ENCODE data around the gene FUS.
"Not testable (repeated sequence)": the region's sequence is repeated elsewhere in the genome, so short reads cannot be mapped to it uniquely, and the experiment has no call there.

Gene FUS

GRCh38 chr16:31187808-31188189 lies 7.9 kb downstream of the FUS start:
- DNase-seq: no peak

GRCh38 chr16:31188450-31189411 lies 8.8 kb downstream of the FUS start:
- DNase-seq: no peak

- DNase-seq: no peak
Measured at GRCh38 chr16:31189412-31189778, 9.5 kb downstream of the FUS start.

- no peak for DNase-seq
Measured at GRCh38 chr16:31190061-31190460, 10.1 kb downstream of the FUS start.

- DNase-seq: no peak
Measured at GRCh38 chr16:31190818-31191444, 11.0 kb downstream of the FUS start.

- DNase-seq: no peak
Measured at GRCh38 chr16:31191697-31192428, 11.9 kb downstream of the FUS start.

- DNase-seq: no peak
Measured at GRCh38 chr16:31192856-31193642, 13.1 kb downstream of the FUS start.

GRCh38 chr16:31193874-31194273 lies 13.9 kb downstream of the FUS start:
- DNase-seq: no peak

- no peak for DNase-seq
Measured at GRCh38 chr16:31194898-31195297, 15.0 kb downstream of the FUS start.

- not testable (repeated sequence) for DNase-seq
Measured at GRCh38 chr16:31195861-31196260, 15.9 kb downstream of the FUS start.

GRCh38 chr16:31196324-31197088 lies 16.6 kb downstream of the FUS start:
- no peak for DNase-seq

- no peak for DNase-seq
Measured at GRCh38 chr16:31198207-31198882, 18.4 kb downstream of the FUS start.

GRCh38 chr16:31199430-31200041 lies 19.6 kb downstream of the FUS start:
- DNase-seq: no peak

- not testable (repeated sequence) for DNase-seq
Measured at GRCh38 chr16:31200111-31200510, 20.2 kb downstream of the FUS start.

GRCh38 chr16:31200821-31201568 lies 21.1 kb downstream of the FUS start:
- peak; percentile 82 to 85 for DNase-seq

- peak; percentile 55 to 71 for DNase-seq
Measured at GRCh38 chr16:31201582-31202413, 21.9 kb downstream of the FUS start.

- DNase-seq: peak; percentile 50 to 63
Measured at GRCh38 chr16:31202414-31203375, 22.8 kb downstream of the FUS start, which contains the start of gene PYCARD. TSS of gene PYCARD (minus strand) at chr16:31202760. CDS start at chr16:31202690, 70 bp downstream.

Data from AML-193 (cell line).